ENCODE data around the gene COMMD7. TPM values are rescaled to one million over a fixed set of nuclear protein-coding genes. Genes with fewer than 3 reads are reported as not detected.

The COMMD7 gene
- polyA plus RNA-seq, 3 donors = 46.2 to 133 (median 120) TPM

DNA sequence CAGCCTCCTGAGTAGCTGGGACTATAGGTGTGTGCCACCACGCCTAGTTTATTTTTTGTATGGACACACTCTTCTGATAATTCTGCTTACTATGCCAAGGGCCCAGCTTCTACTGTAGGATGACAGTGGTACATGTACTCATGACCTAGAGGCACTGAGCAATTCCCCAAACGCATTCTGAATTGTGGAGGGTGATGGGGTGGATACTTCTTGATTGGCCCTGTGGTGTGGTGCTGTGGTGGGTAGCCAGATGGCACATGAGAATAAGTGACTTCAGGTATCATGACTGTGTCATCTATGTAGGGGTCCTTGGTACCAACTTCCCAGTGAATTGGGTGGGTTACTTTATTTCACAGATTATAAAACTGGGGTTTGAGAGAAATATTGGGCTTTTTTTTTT, 30.0 kb upstream of the COMMD7 start:
- no peak overlapping the region for H3K27ac ChIP-seq (ENCODE audit: low read depth in 1 of 2, low read length in 2 of 2)
- H3K4me2 ChIP-seq (replicated peaks; ENCODE audit: extremely low read depth, low read length, poor library complexity, severe bottlenecking) = no peak overlapping the region
- 90% methylated on average over 1 of the region's 2 CpGs for WGBS (ENCODE audit: insufficient coverage)
- intact Hi-C loops (cut with micrococcal nuclease) = no loop called here
- H3K27me3 Mint-ChIP-seq (ENCODE audit: low read depth in 3 of 3) = peaks cover 0 to 4% (median 2%) of the 10 kb centered on the region in 3 donors
- H3K4me1 Mint-ChIP-seq = peaks cover 9% of the 10 kb centered on the region
- no peaks in the 10 kb centered on the region for H3K9me3 Mint-ChIP-seq
- H3K36me3 ChIP-seq (replicated peaks in 1 of 2; ENCODE audit: control insufficient read depth in 1 of 2, insufficient read depth in 2 of 2, low read length in 2 of 2) = no peaks in the 10 kb centered on the region
- no peaks in the 10 kb centered on the region for H3K4me1 ChIP-seq (ENCODE audit: control insufficient read depth in 1 of 2, insufficient read depth in 2 of 2, low read length in 2 of 2)
- H3K27me3 ChIP-seq (ENCODE audit: control insufficient read depth in 2 of 2, insufficient read depth in 2 of 2, low read length in 2 of 2) = no peaks in the 10 kb centered on the region
- no peak overlapping the region for H3K27ac Mint-ChIP-seq
- no peak for DNase-seq
- TF ChIP-seq, protein P1, sequence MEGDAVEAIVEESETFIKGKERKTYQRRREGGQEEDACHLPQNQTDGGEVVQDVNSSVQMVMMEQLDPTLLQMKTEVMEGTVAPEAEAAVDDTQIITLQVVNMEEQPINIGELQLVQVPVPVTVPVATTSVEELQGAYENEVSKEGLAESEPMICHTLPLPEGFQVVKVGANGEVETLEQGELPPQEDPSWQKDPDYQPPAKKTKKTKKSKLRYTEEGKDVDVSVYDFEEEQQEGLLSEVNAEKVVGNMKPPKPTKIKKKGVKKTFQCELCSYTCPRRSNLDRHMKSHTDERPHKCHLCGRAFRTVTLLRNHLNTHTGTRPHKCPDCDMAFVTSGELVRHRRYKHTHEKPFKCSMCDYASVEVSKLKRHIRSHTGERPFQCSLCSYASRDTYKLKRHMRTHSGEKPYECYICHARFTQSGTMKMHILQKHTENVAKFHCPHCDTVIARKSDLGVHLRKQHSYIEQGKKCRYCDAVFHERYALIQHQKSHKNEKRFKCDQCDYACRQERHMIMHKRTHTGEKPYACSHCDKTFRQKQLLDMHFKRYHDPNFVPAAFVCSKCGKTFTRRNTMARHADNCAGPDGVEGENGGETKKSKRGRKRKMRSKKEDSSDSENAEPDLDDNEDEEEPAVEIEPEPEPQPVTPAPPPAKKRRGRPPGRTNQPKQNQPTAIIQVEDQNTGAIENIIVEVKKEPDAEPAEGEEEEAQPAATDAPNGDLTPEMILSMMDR (IDR thresholded peaks at IDR 0.05) = no peak
- H2AFZ ChIP-seq (ENCODE audit: insufficient read depth, low read depth, low read length, poor library complexity, severe bottlenecking) = no peak overlapping the region
- H4K20me1 ChIP-seq (ENCODE audit: insufficient read depth, low read length) = no peaks in the 10 kb centered on the region
- H3K4me3 ChIP-seq (replicated peaks in 1 of 3; ENCODE audit: low read depth in 2 of 3, low read length in 3 of 3) = no peak overlapping the region
- H3K9ac ChIP-seq (ENCODE audit: insufficient read depth, low read length, poor library complexity, severe bottlenecking) = no peak overlapping the region
- no peaks in the 10 kb centered on the region for H3K9me3 ChIP-seq (replicated peaks in 1 of 2; ENCODE audit: control insufficient read depth in 1 of 2, insufficient read depth in 1 of 2, low read length in 2 of 2)
- no peaks in the 10 kb centered on the region for H3K79me2 ChIP-seq (ENCODE audit: insufficient read depth, low read length)
- H3K36me3 Mint-ChIP-seq = no peaks in the 10 kb centered on the region
- H3K4me3 Mint-ChIP-seq = no peak overlapping the region

DNA sequence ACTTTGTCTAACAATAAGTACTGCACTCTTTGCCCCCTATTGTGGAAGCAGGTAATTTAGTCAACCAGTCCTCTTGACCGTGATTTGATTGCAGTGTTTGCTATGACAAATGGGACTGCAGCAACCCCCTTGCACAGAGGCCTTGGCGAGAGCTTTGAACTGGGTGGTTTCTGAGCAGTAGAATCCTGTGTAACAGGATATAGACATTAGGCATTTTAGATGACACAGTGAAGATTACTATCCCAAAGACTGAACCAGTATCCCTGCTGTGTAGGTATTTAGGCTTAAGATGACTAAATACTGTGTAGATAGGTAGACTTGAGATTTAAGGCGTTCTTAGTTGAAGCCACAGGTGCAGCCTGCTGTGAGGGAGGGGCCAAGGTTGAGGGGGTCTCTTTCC, 28.8 kb upstream of the COMMD7 start:
- H3K9me3 Mint-ChIP-seq = no peaks in the 10 kb centered on the region
- Histone ChIP-seq H3K4me1 (ENCODE audit: control insufficient read depth in 1 of 2, insufficient read depth in 2 of 2, low read length in 2 of 2) (no peaks in the 10 kb centered on the region), H3K9me3 (replicated peaks in 1 of 2; ENCODE audit: control insufficient read depth in 1 of 2, insufficient read depth in 1 of 2, low read length in 2 of 2) (no peaks in the 10 kb centered on the region), H3K36me3 (replicated peaks in 1 of 2; ENCODE audit: control insufficient read depth in 1 of 2, insufficient read depth in 2 of 2, low read length in 2 of 2) (no peaks in the 10 kb centered on the region), H2AFZ (ENCODE audit: insufficient read depth, low read depth, low read length, poor library complexity, severe bottlenecking) (no peak overlapping the region), H3K79me2 (ENCODE audit: insufficient read depth, low read length) (no peaks in the 10 kb centered on the region), H3K9ac (ENCODE audit: insufficient read depth, low read length, poor library complexity, severe bottlenecking) (no peak overlapping the region), H3K4me3 (replicated peaks in 1 of 3; ENCODE audit: low read depth in 2 of 3, low read length in 3 of 3) (no peak overlapping the region), H3K4me2 (replicated peaks; ENCODE audit: extremely low read depth, low read length, poor library complexity, severe bottlenecking) (no peak overlapping the region), H3K27me3 (ENCODE audit: control insufficient read depth in 2 of 2, insufficient read depth in 2 of 2, low read length in 2 of 2) (no peaks in the 10 kb centered on the region), H4K20me1 (ENCODE audit: insufficient read depth, low read length) (no peaks in the 10 kb centered on the region), H3K27ac (ENCODE audit: low read depth in 1 of 2, low read length in 2 of 2) (no peak overlapping the region)
- H3K27ac Mint-ChIP-seq = no peak overlapping the region
- DNase-seq = no peak
- TF ChIP-seq, protein P1 (IDR thresholded peaks at IDR 0.05) = no peak
- no peaks in the 10 kb centered on the region for H3K36me3 Mint-ChIP-seq
- intact Hi-C loops (cut with micrococcal nuclease) = no loop called here
- peaks cover 8% of the 10 kb centered on the region for H3K4me1 Mint-ChIP-seq
- no peak overlapping the region for H3K4me3 Mint-ChIP-seq
- 100% methylated on average over 1 of the region's 3 CpGs for WGBS (ENCODE audit: insufficient coverage)
- H3K27me3 Mint-ChIP-seq (ENCODE audit: low read depth in 3 of 3) = peaks cover 0 to 6% (median 2%) of the 10 kb centered on the region in 3 donors

Data from CD14-positive monocyte (primary cell).